GM12878 (cell line): ENCODE results near the gene DMP1. TPM values are rescaled to one million over a fixed set of nuclear protein-coding genes. Genes with fewer than 3 reads are reported as not detected.

Source experiments
- ATAC-seq: fragments of 200-7000 bp; cut with Tn5 transposase; 3 replicates; pipeline ENCODE4 v1.9.1; 2020; ENCODE audit warnings: mild to moderate bottlenecking, moderate library complexity
- BruUV-seq: library from RNA; stranded (reverse); fragments of 400-500 nt; replicated peaks from 2 replicates; lab custom pipeline; 2021; lab: Mats Ljungman, UMichigan
- CTCF ChIA-PET: fragments of 300-600 bp; sonication (Branson Sonifier 250); formaldehyde crosslinking; extraction: SDS; loops from one replicate; lab custom pipeline; 2021; ENCODE audit warnings: inconsistent platforms; lab: Yijun Ruan, JAX
- POLR2A ChIA-PET: fragments of 350-600 bp; formaldehyde crosslinking; extraction: SDS; loops from one replicate; lab custom pipeline; 2021; ENCODE audit warnings: inconsistent platforms; lab: Charles Lee
- RAD21 ChIA-PET: fragments of 300-600 bp; sonication (Branson Sonifier 250); formaldehyde crosslinking; loops from one replicate; lab custom pipeline; 2023; ENCODE audit warnings: antibody characterized with exemption; ENCODE audit not compliant: unreplicated experiment; lab: Charles Lee
- SMC1A ChIA-PET: fragments of 300-600 bp; sonication (Branson Sonifier 250); formaldehyde crosslinking; loops from one replicate; lab custom pipeline; 2023; ENCODE audit not compliant: unreplicated experiment, uncharacterized antibody; lab: Charles Lee
- DNase-seq: peaks from one replicate; pipeline ENCODE4 v3.0.0-alpha.2; 2011; ENCODE audit warnings: low read depth, low spot score
- FAIRE-seq: peaks from 3 replicates; lab custom pipeline; 2011; peaks lifted over from hg19 to GRCh38; lab: Jason Lieb, UNC
- H2AFZ ChIP-seq: 2 replicates; pipeline ENCODE4 v1.6.0; 2011; ENCODE audit warnings: low read depth, low read length, control low read depth; ENCODE audit not compliant: control insufficient read depth
- H3K27ac ChIP-seq: 2 replicates; pipeline ENCODE4 v1.5.1; 2011; ENCODE audit warnings: control low read depth; ENCODE audit not compliant: control insufficient read depth, insufficient read depth
- H3K27me3 ChIP-seq, 2 experiments: replicated peaks in 1 of 2; 2 replicates each; pipeline versions ENCODE4 v1.6.0 to v1.6.1; 2011; ENCODE audit warnings: low read length in 1 of 2; ENCODE audit not compliant: control insufficient read depth in 2 of 2, insufficient read depth in 2 of 2
- H3K36me3 ChIP-seq, 2 experiments: 2 replicates each; pipeline ENCODE4 v1.5.1; 2011; ENCODE audit warnings: low read length in 1 of 2; ENCODE audit not compliant: control insufficient read depth in 2 of 2, insufficient read depth in 2 of 2
- H3K4me1 ChIP-seq: 2 replicates; pipeline ENCODE4 v1.6.1; 2011; ENCODE audit warnings: mild to moderate bottlenecking, low read length, moderate library complexity, mixed read lengths; ENCODE audit not compliant: control insufficient read depth, insufficient read depth
- H3K4me2 ChIP-seq: 2 replicates; pipeline ENCODE4 v1.6.0; 2011; ENCODE audit warnings: control low read depth; ENCODE audit not compliant: control insufficient read depth, insufficient read depth
- H3K4me3 ChIP-seq: fragments of 200-600 bp; sonication (generic); 2 replicates; pipeline ENCODE4 v1.5.1; 2016
- H3K79me2 ChIP-seq: 2 replicates; pipeline ENCODE4 v1.6.0; 2011; ENCODE audit warnings: low read length; ENCODE audit not compliant: control insufficient read depth, insufficient read depth
- H3K9ac ChIP-seq: 2 replicates; pipeline ENCODE4 v1.8.0; 2011; ENCODE audit warnings: low read length, control low read depth, mixed read lengths; ENCODE audit not compliant: control insufficient read depth, insufficient read depth
- H3K9me3 ChIP-seq: replicated peaks from 3 replicates; pipeline ENCODE4 v1.5.1; 2011; ENCODE audit warnings: mild to moderate bottlenecking, low read length; ENCODE audit not compliant: control insufficient read depth, insufficient read depth
- H4K20me1 ChIP-seq: 2 replicates; pipeline ENCODE4 v1.6.0; 2011; ENCODE audit not compliant: control insufficient read depth, insufficient read depth
- BCL11A ChIP-seq: IDR thresholded peaks from 2 replicates; pipeline ENCODE4 v1.6.1; 2011; ENCODE audit warnings: low read depth, low read length
- BCL3 ChIP-seq: IDR thresholded peaks from 2 replicates; pipeline ENCODE4 v1.6.1; 2011; ENCODE audit warnings: borderline replicate concordance, low read depth, mild to moderate bottlenecking, moderate library complexity, low read length; ENCODE audit not compliant: insufficient read depth, poor library complexity, severe bottlenecking
- NR2C2 ChIP-seq: IDR thresholded peaks from 2 replicates; pipeline ENCODE4 v1.6.1; 2011; ENCODE audit warnings: borderline replicate concordance, low read depth; ENCODE audit not compliant: control insufficient read depth, insufficient read length
- NRF1 ChIP-seq: conservative IDR thresholded peaks from 2 replicates; pipeline ENCODE4 v1.6.1; 2011; ENCODE audit warnings: mild to moderate bottlenecking, low read depth, low read length, improper control_type of control experiment
- PRDM15 ChIP-seq: fragments of 450-650 bp; formaldehyde crosslinking; IDR thresholded peaks from 2 replicates; pipeline ENCODE4 v1.4.0; 2020; ENCODE audit warnings: mild to moderate bottlenecking, moderate library complexity
- RELA ChIP-seq: fragments of 450-650 bp; IDR thresholded peaks from 2 replicates; pipeline ENCODE4 v1.8.0; 2014; ENCODE audit warnings: borderline replicate concordance; ENCODE audit not compliant: partially characterized antibody
- RELB ChIP-seq: fragments of 450-650 bp; IDR thresholded peaks from 2 replicates; pipeline ENCODE4 v1.6.1; 2017; ENCODE audit warnings: low read depth, mild to moderate bottlenecking, moderate library complexity
- STAT1 ChIP-seq: fragments of 450-650 bp; conservative IDR thresholded peaks from 2 replicates; pipeline ENCODE4 v1.6.1; 2014; ENCODE audit warnings: antibody characterized with exemption, mild to moderate bottlenecking
- TARDBP ChIP-seq: IDR thresholded peaks from 2 replicates; pipeline ENCODE4 v1.6.1; 2016; ENCODE audit warnings: borderline replicate concordance
- YBX1 ChIP-seq: fragments of 450-650 bp; IDR thresholded peaks from 2 replicates; pipeline ENCODE4 v1.6.1; 2016; ENCODE audit warnings: antibody characterized with exemption
- YY1 ChIP-seq: IDR thresholded peaks from 2 replicates; pipeline ENCODE4 v1.6.1; 2011; ENCODE audit warnings: low read depth, mild to moderate bottlenecking, low read length
- ZBED1 ChIP-seq: IDR thresholded peaks from 2 replicates; pipeline ENCODE4 v1.6.1; 2016; ENCODE audit warnings: borderline replicate concordance
- ZNF274 ChIP-seq: IDR thresholded peaks from one replicate; pipeline ENCODE4 v1.8.0; 2011; ENCODE audit not compliant: insufficient read length, insufficient read depth
- ZSCAN29 ChIP-seq: fragments of 450-650 bp; IDR thresholded peaks from 2 replicates; pipeline ENCODE4 v1.6.1; 2017; ENCODE audit warnings: mild to moderate bottlenecking, moderate library complexity
- WGBS: methylation state at CpG from one replicate; pipeline ENCODE4 v1.1.6; 2016; ENCODE audit warnings: low lambda C conversion rate; ENCODE audit not compliant: insufficient replicate concordance, insufficient coverage; ENCODE audit errors: missing lambda C conversion rate; 5-methylcytosine and 5-hydroxymethylcytosine counted together
- in situ Hi-C: fragments of 300-500 bp; cut with MboI; formaldehyde crosslinking; loops from 9 replicates; pipeline ENCODE4 v1.14.3; 2018; ENCODE audit warnings: mixed read lengths
- intact Hi-C: fragments of 100-400 bp; cut with micrococcal nuclease; formaldehyde crosslinking; loops from one replicate; pipeline ENCODE4 v1.14.2; 2022; ENCODE audit not compliant: unreplicated experiment
- polyA plus RNA-seq, 11 experiments: library from polyadenylated mRNA; depleted of rRNA in 4 of 11; unstranded in 6 of 11; stranded (reverse) in 5 of 11; fragments of >200 nt; fragmentation: Nextera tagmentation in 4 of 11; fragmentation: Illumina TruSeq in 1 of 11; extraction: Ambion mirVana in 4 of 11; extraction: Trizol in 1 of 11; gene quantifications; 1 replicate in 1 of 11; 2 replicates in 10 of 11; pipeline versions ENCODE4 v1.2.1 to v1.2.3, GENCODE V29; 2011 to 2016; ENCODE audit warnings: inconsistent platforms in 2 of 11, missing spikeins in 2 of 11, low read depth in 1 of 11
- total RNA-seq, 4 experiments: library from RNA; depleted of rRNA in 3 of 4; stranded (reverse); fragments of >200 nt in 3 of 4; fragmentation: Illumina TruSeq in 1 of 4; extraction: Trizol in 1 of 4; gene quantifications; 2 replicates each; pipeline versions ENCODE4 v1.2.1 to v1.2.3, GENCODE V29; 2013 to 2021

Gene DMP1
- total and polyA plus RNA-seq, 10 of the 15 experiments (the other 5 are each of a cell fraction or from before 2014, with no cell fraction given) = not detected

- no peaks in the 10 kb centered on the region for H3K27me3 ChIP-seq
- no peak overlapping the region for H3K4me3 ChIP-seq
- H3K4me2 ChIP-seq = no peak overlapping the region
- no peak for ATAC-seq
- no peaks in the 10 kb centered on the region for H3K4me1 ChIP-seq
- no peaks in the 10 kb centered on the region for H3K9me3 ChIP-seq
- no peaks in the 10 kb centered on the region for H3K79me2 ChIP-seq
- H4K20me1 ChIP-seq = no peaks in the 10 kb centered on the region
- no peak overlapping the region for H3K9ac ChIP-seq
- no peak for TF ChIP-seq PRDM15 (CRISPR knock-in tag)
- no peak for TF ChIP-seq YY1
- no peak for TF ChIP-seq STAT1
- no peak for TF ChIP-seq BCL3
- TF ChIP-seq TARDBP = no peak
- no peak for TF ChIP-seq RELB
- no peak for TF ChIP-seq NRF1
- no peak for TF ChIP-seq ZNF274
- no peak for TF ChIP-seq RELA
- TF ChIP-seq NR2C2 = no peak
- TF ChIP-seq BCL11A = no peak
- no peak for TF ChIP-seq ZSCAN29
- TF ChIP-seq ZBED1 = no peak
- no peak for TF ChIP-seq YBX1
- no peaks in the 10 kb centered on the region for H3K36me3 ChIP-seq
- RAD21 ChIA-PET = no interaction called here
- POLR2A ChIA-PET = no interaction called here
- H3K27ac ChIP-seq = no peak overlapping the region
- intact Hi-C loops (no loop called here), in situ Hi-C loops (no loop called here)
- DNase-seq = no peak
- BruUV-seq = no TSS peak
- no peak for FAIRE-seq
- CTCF ChIA-PET = no interaction called here
- H2AFZ ChIP-seq = no peak overlapping the region
- 18% methylated on average over 4 of the region's 4 CpGs for WGBS
- SMC1A ChIA-PET = no interaction called here
Observed at GRCh38 chr4:87707279-87707918, 57.3 kb downstream of the DMP1 start.
